Measurements from ENCODE around the gene RNF32.
"Not testable (repeated sequence)": the region's sequence is repeated elsewhere in the genome, so short reads cannot be mapped to it uniquely, and the experiment has no call there.

The RNF32 gene

GRCh38 chr7:156614434-156615264 lies 25.9 kb upstream of the RNF32 start:
- no peak overlapping the region for H3K4me3 ChIP-seq (ENCODE audit: low read depth, low read length)
- no peak for DNase-seq (ENCODE audit: low read depth)
- TF ChIP-seq, protein P1, sequence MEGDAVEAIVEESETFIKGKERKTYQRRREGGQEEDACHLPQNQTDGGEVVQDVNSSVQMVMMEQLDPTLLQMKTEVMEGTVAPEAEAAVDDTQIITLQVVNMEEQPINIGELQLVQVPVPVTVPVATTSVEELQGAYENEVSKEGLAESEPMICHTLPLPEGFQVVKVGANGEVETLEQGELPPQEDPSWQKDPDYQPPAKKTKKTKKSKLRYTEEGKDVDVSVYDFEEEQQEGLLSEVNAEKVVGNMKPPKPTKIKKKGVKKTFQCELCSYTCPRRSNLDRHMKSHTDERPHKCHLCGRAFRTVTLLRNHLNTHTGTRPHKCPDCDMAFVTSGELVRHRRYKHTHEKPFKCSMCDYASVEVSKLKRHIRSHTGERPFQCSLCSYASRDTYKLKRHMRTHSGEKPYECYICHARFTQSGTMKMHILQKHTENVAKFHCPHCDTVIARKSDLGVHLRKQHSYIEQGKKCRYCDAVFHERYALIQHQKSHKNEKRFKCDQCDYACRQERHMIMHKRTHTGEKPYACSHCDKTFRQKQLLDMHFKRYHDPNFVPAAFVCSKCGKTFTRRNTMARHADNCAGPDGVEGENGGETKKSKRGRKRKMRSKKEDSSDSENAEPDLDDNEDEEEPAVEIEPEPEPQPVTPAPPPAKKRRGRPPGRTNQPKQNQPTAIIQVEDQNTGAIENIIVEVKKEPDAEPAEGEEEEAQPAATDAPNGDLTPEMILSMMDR (IDR thresholded peaks at IDR 0.05; ENCODE audit: low read depth, low read length, missing control alignments), result no peak

- H3K4me3 ChIP-seq (ENCODE audit: low read depth, low read length), result no peak overlapping the region
- TF ChIP-seq, protein P1 (IDR thresholded peaks at IDR 0.05; ENCODE audit: low read depth, low read length, missing control alignments), result no peak
- DNase-seq (ENCODE audit: low read depth), result no peak
Observed at GRCh38 chr7:156616269-156617202, 24.0 kb upstream of the RNF32 start.

DNA sequence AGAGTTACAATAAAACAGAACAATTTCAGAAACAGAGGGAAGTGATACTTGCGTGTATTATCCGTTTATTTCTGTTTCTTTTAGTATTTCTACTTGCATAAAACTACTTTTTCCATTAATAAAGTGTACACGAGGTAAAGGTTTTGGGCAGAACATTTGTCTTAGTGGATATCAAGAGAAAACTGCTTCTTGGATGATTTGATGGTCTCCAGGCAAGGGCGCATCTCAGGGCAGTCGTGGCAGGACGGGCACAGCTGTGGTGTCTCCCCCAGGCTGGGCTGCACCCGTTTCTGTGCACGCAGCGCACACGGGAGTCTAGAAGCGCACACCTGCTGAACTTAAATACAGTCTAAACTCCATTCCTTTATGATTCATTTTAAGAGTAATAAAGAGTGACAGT lies 23.4 kb upstream of the RNF32 start:
- no peak for DNase-seq (ENCODE audit: low read depth)
- H3K4me3 ChIP-seq (ENCODE audit: low read depth, low read length), result no peak overlapping the region

GRCh38 chr7:156618078-156618779 lies 22.3 kb upstream of the RNF32 start:
- no peak overlapping the region for H3K4me3 ChIP-seq (ENCODE audit: low read depth, low read length)
- no peak for DNase-seq (ENCODE audit: low read depth)
- TF ChIP-seq, protein P1 (IDR thresholded peaks at IDR 0.05; ENCODE audit: low read depth, low read length, missing control alignments), result no peak

More for the DNA sequence above, 23.4 kb upstream of the RNF32 start:
- TF ChIP-seq, protein P1 (IDR thresholded peaks at IDR 0.05; ENCODE audit: low read depth, low read length, missing control alignments), result no peak

GRCh38 chr7:156618780-156619367 lies 21.7 kb upstream of the RNF32 start:
- H3K4me3 ChIP-seq (ENCODE audit: low read depth, low read length), result no peak overlapping the region
- no peak for DNase-seq (ENCODE audit: low read depth)
- TF ChIP-seq, protein P1 (IDR thresholded peaks at IDR 0.05; ENCODE audit: low read depth, low read length, missing control alignments), result no peak

- not testable (repeated sequence) for DNase-seq (ENCODE audit: low read depth); H3K4me3 ChIP-seq (ENCODE audit: low read depth, low read length)
Observed at GRCh38 chr7:156619488-156620290, 20.9 kb upstream of the RNF32 start.

Measured in GM12864 (cell line).